AG04450 (cell line): ENCODE measurements around the gene EMILIN1. TPM values are rescaled to one million over a fixed set of nuclear protein-coding genes. Genes with fewer than 3 reads are reported as not detected.

Experiments
- CTCF ChIA-PET: fragments of 300-600, 350-600 bp; formaldehyde crosslinking; extraction: SDS; loops from one replicate; lab custom pipeline; 2022; ENCODE audit warnings: antibody characterized with exemption, inconsistent platforms; lab: Charles Lee
- POLR2A ChIA-PET: fragments of 350-600 bp; formaldehyde crosslinking; extraction: SDS; loops from one replicate; lab custom pipeline; 2021; ENCODE audit warnings: antibody characterized with exemption, inconsistent platforms; lab: Yijun Ruan, JAX
- DNase-seq: peaks from one replicate; pipeline ENCODE4 v3.0.0-alpha.2; 2011; ENCODE audit warnings: low read depth, low spot score
- H3K27ac ChIP-seq: one replicate; pipeline ENCODE4 v1.5.1; 2012; ENCODE audit warnings: low read depth, low read length, control low read depth
- H3K27me3 ChIP-seq: one replicate; pipeline ENCODE4 v1.6.0; 2012; ENCODE audit warnings: low read length; ENCODE audit not compliant: control insufficient read depth, insufficient read depth
- H3K4me3 ChIP-seq: 2 replicates; pipeline ENCODE4 v1.5.1; 2011; ENCODE audit warnings: mild to moderate bottlenecking, low read depth, low read length, control low read depth
- H3K9me3 ChIP-seq: 2 replicates; pipeline ENCODE4 v1.5.1; 2012; ENCODE audit warnings: low read length; ENCODE audit not compliant: control insufficient read depth, insufficient read depth
- polyA plus RNA-seq: library from polyadenylated mRNA; depleted of rRNA; stranded (reverse); fragments of >200 nt; gene quantifications from 2 replicates; pipeline ENCODE4 v1.2.3, GENCODE V29; 2011
- TF ChIP-seq, protein P1 (sequence below): IDR thresholded peaks from 2 replicates; pipeline ENCODE4 v1.5.1; 2011; ENCODE audit warnings: low read depth, low read length, control low read depth, inconsistent platforms

Gene EMILIN1
- polyA plus RNA-seq, 1 experiment, result 68.3 TPM

DNA sequence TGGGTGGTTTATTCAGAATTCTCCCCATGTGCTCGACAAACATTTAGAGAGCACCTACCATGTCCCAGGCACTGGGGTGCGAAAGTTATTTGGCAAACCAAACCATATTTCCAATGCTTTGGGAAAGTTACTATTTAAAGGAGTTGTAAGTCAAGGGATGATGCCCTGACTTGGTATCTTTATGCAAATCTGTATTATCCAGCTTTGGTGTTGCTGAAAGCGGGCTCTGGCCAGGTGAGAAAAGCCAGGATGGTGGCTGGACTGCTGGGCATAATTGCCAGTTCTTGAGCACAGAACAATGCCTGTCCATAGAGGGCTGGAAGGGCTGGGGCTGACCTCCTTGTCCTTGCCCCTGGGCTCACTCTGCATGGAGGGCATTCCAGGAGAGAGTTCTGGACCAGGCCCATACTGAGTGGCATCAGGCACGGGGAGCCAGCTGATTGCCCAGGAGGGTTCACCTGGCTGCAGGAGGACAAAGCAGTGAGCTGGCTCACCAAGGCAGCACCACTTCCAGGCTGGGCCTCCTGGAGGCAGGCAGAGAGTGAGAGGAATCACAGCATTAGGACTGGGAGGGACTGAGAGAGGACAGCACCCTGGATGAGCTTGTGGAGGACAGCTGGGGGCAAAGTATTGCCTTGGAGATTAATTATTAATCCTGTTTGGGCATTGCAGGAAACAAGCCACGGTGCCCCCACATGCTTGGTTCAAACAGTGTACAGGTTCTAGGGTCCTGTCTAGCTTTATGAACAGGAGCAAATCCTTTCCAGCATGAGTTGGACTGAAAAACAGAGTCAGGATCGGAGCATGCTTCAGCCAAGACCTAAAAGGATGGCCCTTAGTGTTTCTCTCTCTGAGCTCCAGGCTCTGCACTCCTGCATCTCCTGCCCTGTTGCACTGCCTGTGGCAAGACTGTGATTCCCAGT is 15.3 kb downstream of the EMILIN1 start:
- CTCF ChIA-PET, result no interaction called here
- Histone ChIP-seq H3K9me3 (no peaks in the 10 kb centered on the region), H3K4me3 (no peak overlapping the region), H3K27ac (no peak overlapping the region), H3K27me3 (no peaks in the 10 kb centered on the region)
- no peak for DNase-seq
- TF ChIP-seq, protein P1, sequence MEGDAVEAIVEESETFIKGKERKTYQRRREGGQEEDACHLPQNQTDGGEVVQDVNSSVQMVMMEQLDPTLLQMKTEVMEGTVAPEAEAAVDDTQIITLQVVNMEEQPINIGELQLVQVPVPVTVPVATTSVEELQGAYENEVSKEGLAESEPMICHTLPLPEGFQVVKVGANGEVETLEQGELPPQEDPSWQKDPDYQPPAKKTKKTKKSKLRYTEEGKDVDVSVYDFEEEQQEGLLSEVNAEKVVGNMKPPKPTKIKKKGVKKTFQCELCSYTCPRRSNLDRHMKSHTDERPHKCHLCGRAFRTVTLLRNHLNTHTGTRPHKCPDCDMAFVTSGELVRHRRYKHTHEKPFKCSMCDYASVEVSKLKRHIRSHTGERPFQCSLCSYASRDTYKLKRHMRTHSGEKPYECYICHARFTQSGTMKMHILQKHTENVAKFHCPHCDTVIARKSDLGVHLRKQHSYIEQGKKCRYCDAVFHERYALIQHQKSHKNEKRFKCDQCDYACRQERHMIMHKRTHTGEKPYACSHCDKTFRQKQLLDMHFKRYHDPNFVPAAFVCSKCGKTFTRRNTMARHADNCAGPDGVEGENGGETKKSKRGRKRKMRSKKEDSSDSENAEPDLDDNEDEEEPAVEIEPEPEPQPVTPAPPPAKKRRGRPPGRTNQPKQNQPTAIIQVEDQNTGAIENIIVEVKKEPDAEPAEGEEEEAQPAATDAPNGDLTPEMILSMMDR, result no peak
- POLR2A ChIA-PET, result no interaction called here

DNA sequence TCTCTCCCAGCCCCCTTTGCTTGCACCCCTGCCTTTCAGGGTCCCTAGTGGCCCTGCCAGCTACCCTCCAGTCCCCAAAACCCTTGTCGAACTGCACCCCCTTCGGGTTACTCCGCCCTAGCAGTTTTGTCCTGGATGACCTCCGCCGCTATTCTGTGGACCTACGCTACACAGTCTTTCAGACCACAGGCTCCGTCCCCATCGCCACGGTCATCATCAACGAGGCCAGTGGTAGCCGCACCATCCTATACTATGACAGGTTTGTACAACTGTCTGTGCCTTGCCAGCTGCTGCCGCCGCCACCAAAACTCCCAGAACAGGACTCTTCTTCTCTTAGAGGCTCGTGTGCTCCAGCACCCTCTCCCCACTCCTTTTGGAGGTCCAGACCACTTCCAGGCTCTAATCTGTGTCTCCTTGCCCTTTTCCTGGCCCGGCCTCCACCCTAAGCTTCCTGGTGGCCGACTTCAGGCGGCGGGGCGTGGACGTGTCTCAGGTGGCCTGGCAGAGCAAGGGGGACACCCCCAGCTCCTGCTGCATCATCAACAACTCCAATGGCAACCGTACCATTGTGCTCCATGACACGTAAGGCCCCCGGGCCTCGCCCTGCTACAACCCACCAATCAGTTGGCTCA is 16.1 kb downstream of the EMILIN1 start:
- no peaks in the 10 kb centered on the region for H3K27me3 ChIP-seq
- no peak for DNase-seq
- TF ChIP-seq, protein P1, result no peak
- CTCF ChIA-PET, result interaction anchor here (9.6 kb wide), 1 partner anchor 97 kb away, joined by 136 read pairs; no protein-coding TSS in a partner anchor
- POLR2A ChIA-PET, result no interaction called here
- no peak overlapping the region for H3K4me3 ChIP-seq
- H3K9me3 ChIP-seq, result no peaks in the 10 kb centered on the region
- no peak overlapping the region for H3K27ac ChIP-seq

- CTCF ChIA-PET, result interaction anchor here (6.0 to 9.6 kb wide), 2 partner anchors 96 to 184 kb away, joined by 50 to 136 read pairs; no protein-coding TSS in a partner anchor
- no peak for DNase-seq
- H3K9me3 ChIP-seq, result no peaks in the 10 kb centered on the region; the same call in 1 of the 2 replicates
- TF ChIP-seq, protein P1, result no peak
- POLR2A ChIA-PET, result no interaction called here
- no peak overlapping the region for H3K4me3 ChIP-seq
- H3K27me3 ChIP-seq, result no peaks in the 10 kb centered on the region
- H3K27ac ChIP-seq, result no peak overlapping the region
These were observed 17.0 kb downstream of the EMILIN1 start for GRCh38 chr2:27095427-27095744.

DNA sequence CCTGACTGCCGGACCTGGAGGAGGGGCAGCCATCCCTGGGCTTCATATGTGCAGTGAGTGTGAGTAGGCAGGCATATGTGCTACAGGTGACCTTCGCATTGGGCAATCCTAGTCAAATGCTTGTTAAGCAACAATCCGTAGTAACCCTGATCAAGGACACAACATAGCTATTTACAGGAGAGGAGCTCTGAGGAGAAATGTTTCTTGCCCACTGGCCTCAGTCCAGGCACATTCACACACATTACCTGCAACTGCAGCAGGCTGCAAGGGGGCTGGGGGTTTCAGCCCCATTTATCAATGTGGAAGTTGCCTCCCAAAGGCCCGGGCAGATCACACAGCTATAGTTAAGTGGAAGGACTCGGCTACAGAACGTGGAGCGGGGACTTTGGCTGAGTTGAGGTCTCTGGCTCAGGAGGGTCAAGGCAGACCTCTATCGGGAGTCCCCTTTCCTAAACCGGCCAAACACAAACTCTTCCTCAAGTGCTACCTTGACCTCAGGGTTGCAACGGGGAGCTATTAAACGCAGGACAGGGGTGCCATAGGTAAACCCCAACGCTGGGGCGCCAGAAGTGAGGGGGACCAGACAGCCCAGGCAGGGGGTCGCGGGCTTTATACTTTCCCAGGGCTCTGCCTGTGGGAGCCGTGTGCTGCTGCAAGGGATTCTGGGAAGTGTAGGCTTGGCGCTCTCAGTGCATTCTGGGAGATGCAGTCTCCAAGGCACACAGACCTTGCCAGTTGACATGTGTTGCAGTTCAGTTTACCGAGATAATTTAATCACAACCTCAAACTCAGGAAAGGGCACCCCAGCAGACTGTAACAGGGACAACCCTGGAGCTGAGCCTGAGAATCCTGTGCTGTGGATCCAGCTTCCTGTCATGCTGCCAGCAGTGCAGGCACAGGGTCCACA is 17.6 kb downstream of the EMILIN1 start:
- Histone ChIP-seq H3K27me3 (no peaks in the 10 kb centered on the region), H3K9me3 (no peaks in the 10 kb centered on the region; the same call in 1 of the 2 replicates), H3K4me3 (peak overlapping the region; percentile 32), H3K27ac (no peak overlapping the region)
- CTCF ChIA-PET, result interaction anchor here (0.9 to 9.6 kb wide), 4 partner anchors 9 to 250 kb away, joined by 3 to 136 read pairs (median 28); partner anchors contain the start of gene KHK
- DNase-seq, result no peak
- TF ChIP-seq, protein P1, result no peak
- POLR2A ChIA-PET, result no interaction called here
